SK-N-MC (cell line): ENCODE data around the gene BLTP3A.

ENCODE experiments used
- EZH2 ChIP-seq: fragments of 200-600 bp; sonication (generic); IDR thresholded peaks from one replicate; pipeline ENCODE4 v1.6.1; 2017; ENCODE audit warnings: antibody characterized with exemption
- POLR2AphosphoS5 ChIP-seq: IDR thresholded peaks from 2 replicates; pipeline ENCODE4 v1.6.1; 2012; ENCODE audit warnings: mild to moderate bottlenecking, low read depth, low read length, borderline replicate concordance

- TF ChIP-seq EZH2 (no peak), POLR2AphosphoS5 (no peak)
These were observed 970 bp downstream of the BLTP3A start for GRCh38 chr6:34792605-34793500.
